Nasal cavity respiratory epithelium epithelial cell of viscerocranial mucosa (primary cell): ENCODE data around the gene CRELD2. TPM values are rescaled to one million over a fixed set of nuclear protein-coding genes. Genes with fewer than 3 reads are reported as not detected.

Experiments
- total RNA-seq: library from RNA; depleted of rRNA; stranded (reverse); fragments of >200 nt; gene quantifications from 2 replicates; pipeline ENCODE4 v1.2.3, GENCODE V29; 2014

CRELD2 gene, protein sequence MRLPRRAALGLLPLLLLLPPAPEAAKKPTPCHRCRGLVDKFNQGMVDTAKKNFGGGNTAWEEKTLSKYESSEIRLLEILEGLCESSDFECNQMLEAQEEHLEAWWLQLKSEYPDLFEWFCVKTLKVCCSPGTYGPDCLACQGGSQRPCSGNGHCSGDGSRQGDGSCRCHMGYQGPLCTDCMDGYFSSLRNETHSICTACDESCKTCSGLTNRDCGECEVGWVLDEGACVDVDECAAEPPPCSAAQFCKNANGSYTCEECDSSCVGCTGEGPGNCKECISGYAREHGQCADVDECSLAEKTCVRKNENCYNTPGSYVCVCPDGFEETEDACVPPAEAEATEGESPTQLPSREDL
- total RNA-seq: 31.8 and 77.9 TPM in 2 replicates

DNA sequence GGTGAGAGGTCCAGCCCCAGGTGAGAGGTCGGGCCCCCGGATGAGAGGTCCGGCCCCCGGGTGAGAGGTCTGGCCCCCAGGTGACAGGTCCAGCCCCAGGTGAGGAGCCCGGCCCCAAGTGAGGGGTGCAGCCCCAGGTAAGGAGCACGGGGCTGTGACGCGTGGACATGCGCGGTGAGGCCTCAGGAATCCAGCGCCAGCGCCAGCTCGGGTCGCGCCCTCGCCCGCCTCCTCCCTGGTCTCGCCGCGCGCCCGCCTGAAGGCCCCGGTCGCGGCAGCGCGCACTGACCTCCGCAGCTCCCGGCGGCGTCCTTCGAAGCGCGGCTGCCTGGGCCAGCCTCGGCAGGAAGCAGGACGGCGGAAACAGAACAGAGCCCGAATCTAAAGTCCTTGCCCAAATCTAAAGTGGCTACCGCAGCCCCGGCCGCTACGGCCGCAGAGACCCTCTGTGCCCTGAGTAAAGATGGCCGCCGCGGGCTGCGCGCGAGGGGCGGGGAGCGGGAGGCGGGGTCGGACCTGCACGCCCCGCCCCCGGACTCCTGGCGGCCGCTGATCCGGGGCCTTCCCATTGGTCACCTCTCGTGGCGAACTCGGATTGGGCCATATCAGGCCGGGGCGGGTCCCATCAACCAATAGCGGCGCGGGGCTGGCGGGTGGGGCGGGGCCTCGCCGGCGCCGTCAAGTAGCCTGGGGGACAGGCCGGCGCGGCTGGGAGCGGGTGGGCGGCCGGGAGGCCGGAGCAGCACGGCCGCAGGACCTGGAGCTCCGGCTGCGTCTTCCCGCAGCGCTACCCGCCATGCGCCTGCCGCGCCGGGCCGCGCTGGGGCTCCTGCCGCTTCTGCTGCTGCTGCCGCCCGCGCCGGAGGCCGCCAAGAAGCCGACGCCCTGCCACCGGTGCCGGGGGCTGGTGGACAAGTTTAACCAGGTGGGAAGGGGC lies at the start of gene CRELD2, which contains the start of gene ALG12:
Gene CRELD2, plus strand, starts transcription at position 661 of the 937 bp plus-strand sequence. Its CDS starts 136 bp downstream, at position 797.
Gene ALG12, minus strand, starts transcription at position 465 of the 937 bp plus-strand sequence. CDS start 4,673 bp downstream, outside the sequence.

GRCh38 chr22:49960159-49961004 lies 41.9 kb downstream of the CRELD2 start, which contains the start of gene PIM3:
TSS of gene PIM3 (plus strand) at chr22:49960772. CDS start at chr22:49960948, 176 bp downstream.

Other genes with a start within 250 kb of the CRELD2 start
- 23.6 and 51.2 TPM in 2 replicates for gene BRD1, start 90.8 kb upstream of the CRELD2 start, total RNA-seq
- 21.2 and 35.5 TPM in 2 replicates for gene ZBED4, start 64.8 kb upstream of the CRELD2 start, total RNA-seq
- 21.9 and 24.3 TPM in 2 replicates for gene ALG12, start 196 bp upstream of the CRELD2 start, total RNA-seq
- gene PIM3, start 42.1 kb downstream of the CRELD2 start, total RNA-seq: 53.3 and 63.8 TPM in 2 replicates
- gene IL17REL, start 94.1 kb downstream of the CRELD2 start, total RNA-seq: not detected in 2 replicates
- not detected in 2 replicates for gene TTLL8, start 139.7 kb downstream of the CRELD2 start, total RNA-seq
- gene MLC1, start 166.8 kb downstream of the CRELD2 start, total RNA-seq: 0.07 TPM in 1 of 2 replicates, not detected in the other
- under 0.01 and 0.85 TPM in 2 replicates for gene MOV10L1, start 171.4 kb downstream of the CRELD2 start, total RNA-seq